Activated CD8-positive, alpha-beta memory T cell treated with anti-CD3 and anti-CD28 coated beads, Interleukin-2, amount 10 ng/mL, durations not matched to agents 7 days and 5 days (primary cell): ENCODE results near the gene DDO. TPM values are rescaled to one million over a fixed set of nuclear protein-coding genes. Genes with fewer than 3 reads are reported as not detected.
A peak's percentile ranks its signal among the peaks of the same experiment; 100 is the strongest.

Experiments used
- ATAC-seq: fragments of 150-1000 bp; cut with Tn5 transposase; one replicate; pipeline ENCODE4 v1.10.0; 2021; ENCODE audit warnings: moderate library complexity
- CTCF ChIA-PET: fragments of 350-600 bp; sonication (Branson Sonifier 250); formaldehyde crosslinking; loops from one replicate; lab custom pipeline; 2021; ENCODE audit warnings: antibody characterized with exemption; lab: Charles Lee
- DNase-seq: peaks from one replicate; pipeline ENCODE4 v3.0.0-alpha.2; 2020
- H3K27ac Mint-ChIP-seq: one replicate; pipeline ENCODE4 v1.8.0; 2021; ENCODE audit warnings: mild to moderate bottlenecking, mixed read lengths
- H3K27me3 Mint-ChIP-seq: one replicate; pipeline ENCODE4 v1.8.0; 2021; ENCODE audit warnings: mixed read lengths
- H3K36me3 Mint-ChIP-seq: one replicate; pipeline ENCODE4 v1.8.0; 2021; ENCODE audit warnings: mild to moderate bottlenecking, mixed read lengths
- H3K4me1 Mint-ChIP-seq: one replicate; pipeline ENCODE4 v1.8.0; 2021; ENCODE audit warnings: mixed read lengths
- H3K4me3 Mint-ChIP-seq: one replicate; pipeline ENCODE4 v1.8.0; 2021; ENCODE audit warnings: mild to moderate bottlenecking, moderate library complexity, mixed read lengths
- H3K9me3 Mint-ChIP-seq: one replicate; pipeline ENCODE4 v1.8.0; 2022; ENCODE audit warnings: low read depth, mixed read lengths
- total RNA-seq, 2 experiments: library from RNA; stranded (reverse); gene quantifications; one replicate each; pipeline ENCODE4 v1.2.3, GENCODE V29; 2021

The DDO gene
- total RNA-seq, 2 experiments from 2014 or later: not detected

- no peak for ATAC-seq
- no peak for DNase-seq
- peaks cover 20% of the 10 kb centered on the region for H3K27me3 Mint-ChIP-seq
- H3K27ac Mint-ChIP-seq: no peak overlapping the region
- H3K9me3 Mint-ChIP-seq: no peaks in the 10 kb centered on the region
- CTCF ChIA-PET: no interaction called here
- no peaks in the 10 kb centered on the region for H3K36me3 Mint-ChIP-seq
- H3K4me3 Mint-ChIP-seq: no peak overlapping the region
- no peaks in the 10 kb centered on the region for H3K4me1 Mint-ChIP-seq
These were observed 19.7 kb upstream of the DDO start for GRCh38 chr6:110434961-110435602.

- Mint-ChIP-seq H3K9me3 (no peaks in the 10 kb centered on the region), H3K27ac (no peak overlapping the region), H3K36me3 (no peaks in the 10 kb centered on the region), H3K27me3 (peaks cover 12% of the 10 kb centered on the region), H3K4me1 (no peaks in the 10 kb centered on the region), H3K4me3 (no peak overlapping the region)
- CTCF ChIA-PET: no interaction called here
- ATAC-seq (no peak), DNase-seq (no peak)
These were observed 17.0 kb upstream of the DDO start for GRCh38 chr6:110432285-110432900.

- Mint-ChIP-seq H3K27ac (no peak overlapping the region), H3K4me3 (no peak overlapping the region), H3K36me3 (no peaks in the 10 kb centered on the region), H3K27me3 (peaks cover 8% of the 10 kb centered on the region), H3K4me1 (no peaks in the 10 kb centered on the region), H3K9me3 (no peaks in the 10 kb centered on the region)
- CTCF ChIA-PET: no interaction called here
- ATAC-seq (no peak), DNase-seq (no peak)
These were observed 15.4 kb upstream of the DDO start for GRCh38 chr6:110430741-110431140.

- Mint-ChIP-seq H3K4me3 (no peak overlapping the region), H3K27me3 (peaks cover 12% of the 10 kb centered on the region), H3K27ac (no peak overlapping the region), H3K4me1 (no peaks in the 10 kb centered on the region), H3K36me3 (no peaks in the 10 kb centered on the region), H3K9me3 (no peaks in the 10 kb centered on the region)
- no peak for DNase-seq
- CTCF ChIA-PET: no interaction called here
- no peak for ATAC-seq
These were observed 14.9 kb upstream of the DDO start for GRCh38 chr6:110430236-110430635.

GRCh38 chr6:110428153-110428552 lies 12.8 kb upstream of the DDO start:
- H3K27me3 Mint-ChIP-seq: peaks cover 26% of the 10 kb centered on the region
- ATAC-seq (no peak), DNase-seq (no peak)
- no peak overlapping the region for H3K27ac Mint-ChIP-seq
- no peaks in the 10 kb centered on the region for H3K4me1 Mint-ChIP-seq
- CTCF ChIA-PET: no interaction called here
- no peak overlapping the region for H3K4me3 Mint-ChIP-seq
- H3K9me3 Mint-ChIP-seq: no peaks in the 10 kb centered on the region
- H3K36me3 Mint-ChIP-seq: no peaks in the 10 kb centered on the region

- no peak for DNase-seq
- CTCF ChIA-PET: no interaction called here
- Mint-ChIP-seq H3K4me1 (peaks cover 8% of the 10 kb centered on the region), H3K4me3 (no peak overlapping the region), H3K27ac (no peak overlapping the region), H3K36me3 (peaks cover 3% of the 10 kb centered on the region), H3K27me3 (peaks cover 41% of the 10 kb centered on the region), H3K9me3 (peaks cover 4% of the 10 kb centered on the region)
- no peak for ATAC-seq
These were observed 10.4 kb upstream of the DDO start for GRCh38 chr6:110425816-110426215.

- peaks cover 4% of the 10 kb centered on the region for H3K9me3 Mint-ChIP-seq
- H3K4me3 Mint-ChIP-seq: no peak overlapping the region
- peaks cover 57% of the 10 kb centered on the region for H3K27me3 Mint-ChIP-seq
- peaks cover 3% of the 10 kb centered on the region for H3K36me3 Mint-ChIP-seq
- ATAC-seq (no peak), DNase-seq (no peak)
- H3K27ac Mint-ChIP-seq: no peak overlapping the region
- H3K4me1 Mint-ChIP-seq: peaks cover 8% of the 10 kb centered on the region
- CTCF ChIA-PET: no interaction called here
These were observed 7.1 kb upstream of the DDO start for GRCh38 chr6:110422444-110422822.

- H3K4me1 Mint-ChIP-seq: peaks cover 8% of the 10 kb centered on the region
- H3K27ac Mint-ChIP-seq: no peak overlapping the region
- H3K9me3 Mint-ChIP-seq: peaks cover 4% of the 10 kb centered on the region
- peaks cover 3% of the 10 kb centered on the region for H3K36me3 Mint-ChIP-seq
- ATAC-seq: no peak
- peak; percentile 52 for DNase-seq
- peaks cover 57% of the 10 kb centered on the region for H3K27me3 Mint-ChIP-seq
- CTCF ChIA-PET: no interaction called here
- no peak overlapping the region for H3K4me3 Mint-ChIP-seq
These were observed 6.5 kb upstream of the DDO start for GRCh38 chr6:110421749-110422443.

- DNase-seq: no peak
- Mint-ChIP-seq H3K4me1 (peaks cover 8% of the 10 kb centered on the region), H3K36me3 (peaks cover 3% of the 10 kb centered on the region), H3K4me3 (no peak overlapping the region), H3K9me3 (peaks cover 4% of the 10 kb centered on the region), H3K27ac (no peak overlapping the region), H3K27me3 (peaks cover 44% of the 10 kb centered on the region)
- no peak for ATAC-seq
- CTCF ChIA-PET: no interaction called here
These were observed 3.8 kb upstream of the DDO start for GRCh38 chr6:110419028-110419739.

GRCh38 chr6:110418594-110418993 lies 3.2 kb upstream of the DDO start:
- peaks cover 39% of the 10 kb centered on the region for H3K27me3 Mint-ChIP-seq
- H3K4me3 Mint-ChIP-seq: no peak overlapping the region
- H3K36me3 Mint-ChIP-seq: peaks cover 3% of the 10 kb centered on the region
- H3K4me1 Mint-ChIP-seq: peaks cover 8% of the 10 kb centered on the region
- DNase-seq (no peak), ATAC-seq (no peak)
- H3K9me3 Mint-ChIP-seq: peaks cover 4% of the 10 kb centered on the region
- CTCF ChIA-PET: no interaction called here
- no peak overlapping the region for H3K27ac Mint-ChIP-seq

- H3K27ac Mint-ChIP-seq: no peak overlapping the region
- DNase-seq: no peak
- no peaks in the 10 kb centered on the region for H3K4me1 Mint-ChIP-seq
- H3K9me3 Mint-ChIP-seq: no peaks in the 10 kb centered on the region
- no peaks in the 10 kb centered on the region for H3K36me3 Mint-ChIP-seq
- no peak for ATAC-seq
- CTCF ChIA-PET: no interaction called here
- H3K27me3 Mint-ChIP-seq: peaks cover 16% of the 10 kb centered on the region
- H3K4me3 Mint-ChIP-seq: no peak overlapping the region
These were observed 706 bp downstream of the DDO start for GRCh38 chr6:110414669-110415068.

- H3K4me1 Mint-ChIP-seq: no peaks in the 10 kb centered on the region
- peaks cover 6% of the 10 kb centered on the region for H3K27me3 Mint-ChIP-seq
- H3K4me3 Mint-ChIP-seq: no peak overlapping the region
- H3K27ac Mint-ChIP-seq: no peak overlapping the region
- ATAC-seq (no peak), DNase-seq (no peak)
- CTCF ChIA-PET: no interaction called here
- H3K9me3 Mint-ChIP-seq: no peaks in the 10 kb centered on the region
- no peaks in the 10 kb centered on the region for H3K36me3 Mint-ChIP-seq
These were observed 3.0 kb downstream of the DDO start for GRCh38 chr6:110412360-110412759.

- Mint-ChIP-seq H3K27ac (no peak overlapping the region), H3K36me3 (no peaks in the 10 kb centered on the region), H3K27me3 (peaks cover 6% of the 10 kb centered on the region), H3K4me3 (no peak overlapping the region), H3K9me3 (no peaks in the 10 kb centered on the region), H3K4me1 (no peaks in the 10 kb centered on the region)
- ATAC-seq (no peak), DNase-seq (no peak)
- CTCF ChIA-PET: no interaction called here
These were observed 4.9 kb downstream of the DDO start for GRCh38 chr6:110410511-110410910.
